Tibial nerve (tissue), 4 donors: ENCODE results near the gene PTCD1. TPM values are rescaled to one million over a fixed set of nuclear protein-coding genes. Genes with fewer than 3 reads are reported as not detected.

Source experiments
- DNase-seq, 2 donors: peaks; one replicate each; pipeline ENCODE4 v3.0.0-alpha.2; 2019; ENCODE audit warnings: low spot score in 2 of 2
- H3K27ac ChIP-seq, 4 donors: fragments of 200-600 bp; sonication (generic) in 3 of 4; one replicate each; pipeline ENCODE4 v1.5.1; 2017 to 2019; ENCODE audit warnings: mild to moderate bottlenecking in 1 of 4
- H3K27me3 ChIP-seq, 2 donors: fragments of 200-600 bp; sonication (generic) in 1 of 2; one replicate each; pipeline versions ENCODE4 v1.5.1 to v1.6.0; 2017 to 2019
- H3K36me3 ChIP-seq, 3 donors: fragments of 200-600 bp; sonication (generic); one replicate each; pipeline ENCODE4 v1.5.1; 2018 to 2019
- H3K4me1 ChIP-seq, 4 donors: fragments of 200-600 bp; sonication (generic) in 3 of 4; one replicate each; pipeline ENCODE4 v1.5.1; 2017 to 2019
- H3K4me3 ChIP-seq, 4 donors: fragments of 200-600 bp; sonication (generic) in 3 of 4; one replicate each; pipeline ENCODE4 v1.5.1; 2017 to 2019; ENCODE audit warnings: mild to moderate bottlenecking in 1 of 4, moderate library complexity in 1 of 4
- H3K9me3 ChIP-seq, 4 donors: fragments of 200-600 bp; sonication (generic) in 3 of 4; one replicate each; pipeline ENCODE4 v1.5.1; 2017 to 2019
- EP300 ChIP-seq, 2 donors: sonication (generic); formaldehyde crosslinking; IDR thresholded peaks; one replicate each; pipeline ENCODE4 v1.6.1; 2017; ENCODE audit warnings: antibody characterized with exemption in 2 of 2, mild to moderate bottlenecking in 1 of 2
- POLR2A ChIP-seq, 2 donors: fragments of 450-650 bp; IDR thresholded peaks; one replicate each; pipeline ENCODE4 v1.6.1; 2017; ENCODE audit warnings: antibody characterized with exemption in 2 of 2, mild to moderate bottlenecking in 2 of 2, moderate library complexity in 2 of 2
- WGBS, 2 donors: methylation state at CpG; one replicate each; pipeline ENCODE4 v1.1.5; 2018; 5-methylcytosine and 5-hydroxymethylcytosine counted together
- total RNA-seq, 4 donors: library from RNA; depleted of rRNA; stranded (reverse); fragments of >200 nt; gene quantifications; one replicate each; pipeline ENCODE4 v1.1.0, GENCODE V29; 2016
- TF ChIP-seq, protein P1 (sequence below), 5 experiments: fragments of 200-600 bp in 3 of 5; fragments of 450-650 bp in 2 of 5; sonication (generic) in 3 of 5; IDR thresholded peaks; one replicate each; pipeline ENCODE4 v1.5.1; 2016 to 2019; ENCODE audit warnings: antibody characterized with exemption in 5 of 5, mild to moderate bottlenecking in 3 of 5, moderate library complexity in 2 of 5

Gene PTCD1
- total RNA-seq, 4 donors from 2014 or later: 6.9 to 10.8 (median 9.5) TPM

DNA sequence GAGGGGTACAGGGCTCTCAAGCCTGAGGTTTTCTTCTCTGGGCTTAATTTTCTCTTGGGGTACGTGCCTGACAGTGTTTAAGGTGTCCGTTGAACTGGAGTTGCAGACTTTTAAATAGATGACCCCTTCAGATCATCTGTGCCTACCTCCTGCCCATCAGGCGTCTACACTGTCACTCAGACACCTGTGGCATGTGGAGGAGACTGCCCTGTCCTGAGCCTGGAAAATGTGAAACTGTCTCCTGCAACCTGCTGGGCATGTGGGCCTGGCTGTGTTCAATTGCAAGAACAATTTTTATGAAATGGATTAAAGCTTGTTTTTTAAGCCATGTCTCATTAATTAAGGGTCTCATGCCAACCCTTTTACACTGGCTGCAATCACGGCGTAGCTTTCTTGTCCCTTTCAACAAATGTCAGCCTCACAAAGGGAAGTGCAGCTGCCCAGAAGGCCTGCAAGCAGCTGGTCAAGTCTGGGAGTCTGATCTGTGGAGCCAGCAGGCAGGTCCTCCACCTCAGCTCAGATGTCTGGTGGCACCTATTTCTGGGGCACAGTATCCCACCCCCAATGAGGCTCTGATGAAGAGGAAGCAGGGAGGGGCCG is 18.6 kb upstream of the PTCD1 start:
- Histone ChIP-seq H3K27me3 (no peaks in the 10 kb centered on the region), H3K4me1 (peaks cover 0 to 26% (median 0%) of the 10 kb centered on the region in 4 donors), H3K27ac (no peak overlapping the region), H3K9me3 (no peaks in the 10 kb centered on the region), H3K4me3 (no peak overlapping the region), H3K36me3 (peaks cover 0 to 87% (median 7%) of the 10 kb centered on the region in 3 donors)
- no peak for DNase-seq
- TF ChIP-seq POLR2A (IDR thresholded peaks at IDR 0.05): no peak
- TF ChIP-seq EP300 (IDR thresholded peaks at IDR 0.05): no peak
- TF ChIP-seq, protein P1, sequence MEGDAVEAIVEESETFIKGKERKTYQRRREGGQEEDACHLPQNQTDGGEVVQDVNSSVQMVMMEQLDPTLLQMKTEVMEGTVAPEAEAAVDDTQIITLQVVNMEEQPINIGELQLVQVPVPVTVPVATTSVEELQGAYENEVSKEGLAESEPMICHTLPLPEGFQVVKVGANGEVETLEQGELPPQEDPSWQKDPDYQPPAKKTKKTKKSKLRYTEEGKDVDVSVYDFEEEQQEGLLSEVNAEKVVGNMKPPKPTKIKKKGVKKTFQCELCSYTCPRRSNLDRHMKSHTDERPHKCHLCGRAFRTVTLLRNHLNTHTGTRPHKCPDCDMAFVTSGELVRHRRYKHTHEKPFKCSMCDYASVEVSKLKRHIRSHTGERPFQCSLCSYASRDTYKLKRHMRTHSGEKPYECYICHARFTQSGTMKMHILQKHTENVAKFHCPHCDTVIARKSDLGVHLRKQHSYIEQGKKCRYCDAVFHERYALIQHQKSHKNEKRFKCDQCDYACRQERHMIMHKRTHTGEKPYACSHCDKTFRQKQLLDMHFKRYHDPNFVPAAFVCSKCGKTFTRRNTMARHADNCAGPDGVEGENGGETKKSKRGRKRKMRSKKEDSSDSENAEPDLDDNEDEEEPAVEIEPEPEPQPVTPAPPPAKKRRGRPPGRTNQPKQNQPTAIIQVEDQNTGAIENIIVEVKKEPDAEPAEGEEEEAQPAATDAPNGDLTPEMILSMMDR (IDR thresholded peaks at IDR 0.05): no peak
- WGBS, 2 donors: 75 to 80% methylated on average over 5 to 6 of the region's 6 CpGs

DNA sequence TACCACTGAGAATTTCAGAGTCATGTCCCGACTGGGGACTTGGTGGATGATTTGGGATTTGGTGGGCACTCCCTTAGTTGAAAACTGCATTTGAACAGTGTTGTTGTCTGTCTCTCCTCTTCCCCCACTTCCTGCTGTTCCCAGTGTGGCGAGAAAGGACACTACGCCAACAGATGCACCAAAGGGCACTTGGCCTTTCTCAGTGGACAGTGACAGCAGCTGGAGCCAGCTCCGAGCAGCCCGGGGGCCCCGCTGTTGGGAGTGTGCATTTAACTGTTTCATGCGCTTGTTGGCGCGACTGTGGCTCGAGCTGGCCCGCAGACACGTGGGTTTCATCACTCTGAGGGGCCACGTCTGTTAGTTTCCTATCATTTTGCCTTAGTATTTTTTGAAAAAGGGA is 17.7 kb upstream of the PTCD1 start:
- WGBS, 2 donors: 60 to 71% methylated on average over 13 of the region's 13 CpGs
- Histone ChIP-seq H3K9me3 (no peaks in the 10 kb centered on the region), H3K4me1 (peaks cover 0 to 19% (median 0%) of the 10 kb centered on the region in 4 donors), H3K27ac (no peak overlapping the region), H3K4me3 (no peak overlapping the region), H3K36me3 (peaks cover 0 to 95% (median 7%) of the 10 kb centered on the region in 3 donors), H3K27me3 (no peaks in the 10 kb centered on the region)
- TF ChIP-seq POLR2A (IDR thresholded peaks at IDR 0.05) (no peak), EP300 (IDR thresholded peaks at IDR 0.05) (no peak)
- TF ChIP-seq, protein P1 (IDR thresholded peaks at IDR 0.05): no peak
- no peak for DNase-seq

DNA sequence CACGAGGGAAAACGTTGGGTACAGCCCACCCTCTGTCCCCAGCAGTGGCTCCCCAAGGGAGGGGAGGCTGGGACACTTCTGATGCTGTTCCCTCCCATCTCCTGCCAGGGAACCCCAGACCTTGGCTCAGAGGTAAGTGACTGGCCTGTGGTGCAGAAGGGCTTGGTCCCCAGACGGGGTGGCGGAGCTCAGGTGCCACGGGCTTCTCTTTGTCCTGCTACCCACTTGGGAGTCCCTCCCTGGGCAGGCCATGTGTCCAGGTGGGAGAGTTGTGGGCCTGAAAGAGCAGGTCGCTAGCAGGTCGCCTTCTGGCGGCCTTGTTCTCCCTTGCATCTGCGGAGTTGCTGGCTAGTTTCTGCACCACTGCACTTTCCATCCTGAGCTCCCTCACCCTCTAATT is 17.3 kb upstream of the PTCD1 start:
- H3K27ac ChIP-seq: no peak overlapping the region
- no peaks in the 10 kb centered on the region for H3K27me3 ChIP-seq
- no peaks in the 10 kb centered on the region for H3K9me3 ChIP-seq
- H3K4me1 ChIP-seq: peaks cover 0 to 15% (median 0%) of the 10 kb centered on the region in 4 donors
- H3K36me3 ChIP-seq: peaks cover 0 to 100% (median 7%) of the 10 kb centered on the region in 3 donors
- 67 to 74% methylated on average over 5 to 6 of the region's 9 CpGs for WGBS, 2 donors
- H3K4me3 ChIP-seq: no peak overlapping the region
- no peak for DNase-seq
- TF ChIP-seq, protein P1 (IDR thresholded peaks at IDR 0.05): no peak
- TF ChIP-seq EP300 (IDR thresholded peaks at IDR 0.05): no peak

DNA sequence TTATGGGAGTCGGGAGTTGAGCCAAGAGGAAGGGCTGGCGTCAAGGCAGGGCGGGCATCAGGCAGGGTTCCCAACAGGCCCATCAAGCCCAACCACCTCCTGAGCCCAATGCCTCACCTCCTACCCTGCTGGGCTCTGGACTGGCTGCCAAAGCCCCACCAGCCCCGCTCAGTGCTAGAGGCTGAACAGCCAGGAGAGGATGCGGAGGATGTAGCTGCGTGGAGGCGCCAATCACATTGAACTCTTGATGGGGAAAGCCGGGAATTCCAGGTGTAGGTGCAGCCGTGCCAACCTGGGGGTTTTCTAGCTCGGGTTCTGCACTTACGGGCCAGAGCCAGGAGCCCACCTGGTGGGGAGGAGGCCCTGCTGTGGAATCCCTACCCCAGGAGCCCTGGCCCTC is 14.5 kb upstream of the PTCD1 start:
- WGBS, 2 donors: 84 to 90% methylated on average over 10 to 11 of the region's 11 CpGs
- DNase-seq: no peak
- Histone ChIP-seq H3K9me3 (no peaks in the 10 kb centered on the region), H3K4me1 (no peaks in the 10 kb centered on the region), H3K27ac (no peak overlapping the region), H3K4me3 (no peak overlapping the region), H3K36me3 (peaks cover 2 to 100% (median 21%) of the 10 kb centered on the region in 3 donors), H3K27me3 (no peaks in the 10 kb centered on the region)
- no peak for TF ChIP-seq POLR2A (IDR thresholded peaks at IDR 0.05)
- TF ChIP-seq EP300 (IDR thresholded peaks at IDR 0.05): no peak
- TF ChIP-seq, protein P1 (IDR thresholded peaks at IDR 0.05): no peak

DNA sequence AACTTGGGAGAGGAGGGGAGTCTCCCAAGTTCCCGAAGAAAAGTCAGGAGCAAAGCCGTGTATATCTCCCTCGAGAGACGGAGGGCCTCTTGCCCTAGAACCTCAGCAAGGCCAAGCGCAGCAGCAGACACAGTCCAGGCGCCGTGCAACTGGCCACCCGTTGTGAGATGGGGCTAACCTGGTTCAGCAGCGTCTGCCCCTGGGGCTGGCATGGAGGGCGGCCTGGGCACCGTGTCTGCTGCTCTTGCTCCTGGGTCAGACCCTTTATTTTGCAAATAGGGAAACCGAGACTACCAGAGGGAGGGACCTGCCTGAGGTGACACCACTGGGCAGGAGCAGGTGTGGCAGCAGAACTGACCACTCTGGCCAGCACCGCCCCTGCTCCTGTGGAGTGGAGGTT is 13.9 kb upstream of the PTCD1 start:
- Histone ChIP-seq H3K4me1 (no peaks in the 10 kb centered on the region), H3K27ac (no peak overlapping the region), H3K27me3 (no peaks in the 10 kb centered on the region), H3K36me3 (peaks cover 2 to 100% (median 16%) of the 10 kb centered on the region in 3 donors), H3K4me3 (no peak overlapping the region), H3K9me3 (no peaks in the 10 kb centered on the region)
- TF ChIP-seq POLR2A (IDR thresholded peaks at IDR 0.05) (no peak), EP300 (IDR thresholded peaks at IDR 0.05) (no peak)
- TF ChIP-seq, protein P1 (IDR thresholded peaks at IDR 0.05): no peak
- 75 to 80% methylated on average over 12 to 13 of the region's 13 CpGs for WGBS, 2 donors
- no peak for DNase-seq
